Measurements from ENCODE around the gene WDHD1.
"Not testable (repeated sequence)": the region's sequence is repeated elsewhere in the genome, so short reads cannot be mapped to it uniquely, and the experiment has no call there.

Gene WDHD1

DNA sequence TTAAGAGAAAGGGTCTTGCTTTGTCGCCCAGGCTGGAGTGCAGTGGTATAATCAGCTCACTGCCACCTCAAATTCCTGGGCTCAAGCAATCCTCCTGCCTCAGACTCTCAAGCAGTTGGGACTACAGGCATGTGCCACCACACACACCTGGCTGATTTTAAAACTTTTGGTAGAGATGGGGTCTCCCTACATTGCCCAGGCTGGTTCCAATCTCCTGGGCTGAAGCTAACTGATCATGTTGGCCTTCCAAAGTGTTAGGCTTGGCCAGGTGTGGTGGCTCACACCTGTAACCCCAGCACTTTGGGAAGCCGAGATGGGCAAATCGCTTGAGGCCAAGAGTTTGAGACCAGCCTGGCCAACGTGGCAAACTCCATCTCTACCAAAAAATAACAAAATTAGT, 80.4 kb downstream of the WDHD1 start:
- no peak for DNase-seq

DNA sequence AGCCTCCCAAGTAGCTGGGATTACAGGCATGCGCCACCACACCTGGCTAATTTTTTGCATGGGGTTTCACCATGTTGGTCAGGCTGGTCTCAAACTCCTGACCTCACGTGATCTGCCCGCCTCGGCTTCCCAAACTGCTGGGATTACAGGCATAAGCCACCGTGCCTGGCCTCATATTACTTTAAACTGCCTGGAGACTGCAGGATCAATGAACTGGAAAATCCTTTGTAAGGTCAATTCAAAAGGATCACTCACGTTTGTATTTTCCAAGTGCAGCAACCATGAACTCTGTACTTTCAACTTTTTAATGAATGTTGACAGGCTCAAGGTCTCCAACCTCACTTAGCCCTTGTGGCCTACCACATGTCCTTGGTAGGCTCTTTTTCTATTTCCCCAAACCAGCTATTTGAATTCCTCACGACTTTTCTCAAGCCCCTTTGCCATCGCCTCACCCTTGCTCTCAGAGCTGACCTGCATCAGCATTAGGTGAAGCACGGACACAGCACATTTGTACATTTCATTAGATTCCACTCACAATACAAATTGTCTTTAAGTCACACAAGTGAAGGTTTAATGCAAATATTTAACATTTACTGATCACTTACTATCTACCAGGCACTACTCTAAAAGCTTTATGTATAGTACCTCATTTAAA, 82.0 kb downstream of the WDHD1 start:
- DNase-seq, result no peak

DNA sequence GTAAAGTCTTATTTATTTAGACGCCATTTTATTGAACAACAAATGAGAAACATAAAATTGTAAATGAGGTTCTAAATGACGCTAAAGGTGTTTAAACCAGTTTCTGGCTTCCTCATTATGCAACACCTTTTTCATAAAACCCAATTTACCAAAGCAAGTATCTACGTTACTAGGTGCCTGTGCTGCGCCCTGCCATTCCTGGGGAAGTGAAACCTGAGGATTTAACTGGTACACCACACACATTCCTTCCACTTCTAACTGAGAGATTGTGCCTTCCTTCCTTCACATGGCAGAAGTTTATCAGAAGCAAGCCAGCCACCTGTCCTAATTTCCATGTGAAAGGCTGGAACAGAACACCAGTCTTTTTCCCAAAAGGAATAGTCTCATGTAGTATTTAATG, 84.0 kb downstream of the WDHD1 start:
- no peak for DNase-seq

DNA sequence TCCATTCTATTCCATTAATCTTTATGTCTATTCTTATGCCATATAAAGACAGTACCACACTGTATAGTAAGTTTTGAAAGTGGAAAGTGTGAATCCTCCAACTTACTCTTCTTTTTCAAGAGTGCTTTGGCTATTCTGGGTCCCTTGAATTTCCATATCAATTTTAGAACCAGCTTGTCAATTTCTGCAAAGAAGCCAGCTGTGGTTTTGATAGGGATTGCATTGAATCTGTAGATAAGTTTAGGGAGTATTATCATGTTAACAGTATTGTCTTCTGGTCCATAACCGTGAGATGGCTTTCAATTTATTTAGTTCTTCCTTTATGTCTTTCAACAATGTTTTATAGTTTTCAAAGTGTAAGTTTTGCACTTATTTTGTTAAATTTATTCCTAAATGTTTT, 90.1 kb downstream of the WDHD1 start:
- DNase-seq, result no peak

DNA sequence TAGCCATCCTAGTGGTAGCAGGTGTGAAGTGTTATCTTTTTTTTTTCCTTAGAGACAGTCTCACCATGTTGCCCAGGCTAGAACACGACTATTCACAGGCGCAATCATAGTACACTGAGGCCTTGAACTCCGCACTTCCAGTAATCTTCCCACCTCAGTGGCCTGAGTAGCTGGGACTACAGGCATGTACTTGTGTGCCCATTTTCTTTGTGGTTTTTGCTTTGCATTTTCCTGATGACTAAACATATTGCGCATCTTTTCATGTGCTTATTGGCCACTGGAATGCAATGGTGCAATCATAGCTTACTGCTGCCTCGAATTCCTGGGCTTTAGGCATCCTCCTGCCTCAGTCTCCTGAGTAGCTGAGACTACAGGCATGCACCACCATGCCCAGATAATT, 90.9 kb downstream of the WDHD1 start:
- DNase-seq, result no peak

DNA sequence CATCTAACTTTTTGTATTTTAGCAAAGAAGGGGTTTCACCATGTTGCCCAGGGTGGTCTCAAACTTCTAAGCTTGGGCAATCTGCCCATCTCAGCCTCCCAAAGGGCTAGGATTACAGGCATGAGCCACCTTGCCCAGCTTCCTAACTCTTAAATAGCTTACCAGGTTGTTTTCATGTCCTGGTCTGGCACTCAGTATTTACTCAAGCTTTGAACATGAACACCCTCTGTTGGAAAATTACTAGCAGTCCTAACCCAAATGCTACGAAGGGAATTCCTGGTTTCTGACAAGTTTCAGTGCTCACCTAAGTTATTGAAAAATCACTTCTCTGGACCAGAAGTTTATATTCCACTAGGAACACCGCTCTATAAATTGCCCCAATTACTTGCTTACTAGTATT, 91.8 kb downstream of the WDHD1 start:
- DNase-seq, result no peak

DNA sequence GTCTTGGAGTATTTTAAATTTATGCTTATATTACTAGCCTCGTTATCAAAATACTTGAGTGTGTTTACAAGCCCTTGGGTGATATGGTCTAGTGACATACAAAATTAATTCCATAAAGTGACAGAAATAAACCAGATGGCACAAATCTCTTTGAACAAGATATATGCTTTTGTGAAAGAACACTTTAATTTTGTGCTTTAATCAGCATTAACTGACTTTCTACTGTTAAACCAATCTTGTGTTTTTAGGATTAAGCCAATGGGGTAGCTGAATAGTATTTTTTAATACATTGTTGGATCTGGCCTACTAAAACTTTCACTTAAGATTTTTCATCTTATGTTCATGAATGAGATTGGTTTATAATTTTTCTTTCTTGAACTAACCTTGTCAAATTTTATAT, 93.9 kb downstream of the WDHD1 start:
- no peak for DNase-seq

DNA sequence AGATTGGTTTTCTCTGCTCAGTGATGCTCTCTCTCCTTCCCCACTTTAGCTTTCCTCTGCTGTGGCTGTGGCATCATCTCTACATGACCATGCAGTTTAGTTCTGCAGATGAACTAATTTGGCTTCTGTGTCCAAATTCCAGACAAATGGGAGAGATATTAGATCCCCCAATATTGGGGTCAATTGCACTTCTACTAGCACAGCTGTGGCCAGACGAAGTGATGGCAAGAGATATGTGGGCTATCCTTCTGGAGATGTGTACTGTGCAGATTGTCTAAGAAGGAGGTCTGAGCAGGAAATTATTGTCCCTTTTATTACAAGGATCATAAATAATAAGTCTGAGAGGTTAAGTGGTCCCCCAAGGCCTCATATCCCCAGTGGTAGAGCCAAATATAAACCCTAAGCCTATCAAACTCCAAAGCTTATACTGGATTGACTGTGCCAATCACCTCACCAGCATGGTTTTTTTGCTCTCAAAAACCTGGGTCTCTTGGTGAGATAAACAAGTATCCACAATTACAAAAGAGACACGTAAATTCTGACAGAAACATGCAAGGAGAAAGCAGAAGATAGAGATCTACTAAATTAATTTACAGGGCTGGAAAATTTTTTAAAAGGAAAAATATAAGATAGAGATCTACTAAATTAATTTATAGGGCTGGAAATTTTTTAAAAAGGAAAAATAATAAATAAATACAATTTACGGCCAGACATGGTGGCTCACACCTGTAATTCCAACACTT, 95.1 kb downstream of the WDHD1 start:
- DNase-seq, result no peak

DNA sequence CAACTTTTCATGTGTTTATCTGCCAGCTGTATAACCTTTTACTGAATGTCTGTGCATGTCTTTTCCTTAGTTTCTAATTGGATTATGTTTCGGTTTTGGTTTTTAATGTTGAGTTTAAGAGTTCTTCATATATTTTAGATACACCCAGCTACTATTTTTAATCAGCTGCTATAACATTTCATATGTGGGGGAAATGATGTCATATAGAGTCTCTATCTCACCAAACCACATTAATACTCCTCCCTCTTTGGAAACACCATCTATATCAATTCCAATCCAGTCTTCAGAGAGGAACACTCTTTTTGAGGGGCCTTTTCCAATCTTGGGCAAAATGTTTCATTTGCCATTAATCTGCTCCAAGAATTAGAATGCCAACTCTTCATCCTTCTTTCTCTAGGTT, 95.8 kb downstream of the WDHD1 start:
- DNase-seq, result no peak

DNA sequence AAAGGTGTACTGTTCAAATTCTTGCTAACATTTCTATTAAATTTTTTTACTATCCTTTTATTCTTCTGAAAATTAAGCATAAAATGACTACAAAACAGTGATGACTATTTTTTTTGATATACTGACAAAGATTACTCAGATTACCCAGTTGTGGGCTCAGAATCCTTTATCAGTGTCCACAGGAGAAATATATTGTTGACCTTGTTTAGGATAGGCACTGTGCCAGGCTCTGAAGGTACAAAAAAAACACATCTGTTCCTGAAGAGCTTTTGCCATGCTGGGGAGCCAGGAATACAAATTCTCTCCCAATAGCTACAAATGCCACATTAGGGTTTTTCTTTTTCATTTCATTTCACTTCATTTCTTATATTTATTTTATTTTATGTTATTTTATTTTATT, 97.3 kb downstream of the WDHD1 start:
- no peak for DNase-seq

DNA sequence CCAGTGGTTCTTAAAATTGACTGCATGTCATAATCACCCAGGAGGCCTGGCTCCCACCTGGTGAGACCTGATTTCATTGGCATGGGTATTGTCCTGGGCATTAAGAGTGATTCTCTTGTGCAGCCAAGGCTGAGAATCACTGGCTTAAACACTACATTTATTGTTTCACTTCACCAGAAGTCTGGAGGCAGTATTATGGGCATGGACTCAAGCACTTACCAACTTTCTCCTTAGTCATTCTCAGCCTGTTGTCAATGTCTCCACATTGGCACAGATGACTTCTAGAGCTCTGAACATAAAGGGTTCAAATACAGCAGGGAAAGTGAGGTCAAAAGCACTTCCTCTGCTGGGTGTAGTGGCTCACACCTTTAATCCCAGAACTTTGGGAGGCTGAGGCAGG, 98.7 kb downstream of the WDHD1 start:
- no peak for DNase-seq

DNA sequence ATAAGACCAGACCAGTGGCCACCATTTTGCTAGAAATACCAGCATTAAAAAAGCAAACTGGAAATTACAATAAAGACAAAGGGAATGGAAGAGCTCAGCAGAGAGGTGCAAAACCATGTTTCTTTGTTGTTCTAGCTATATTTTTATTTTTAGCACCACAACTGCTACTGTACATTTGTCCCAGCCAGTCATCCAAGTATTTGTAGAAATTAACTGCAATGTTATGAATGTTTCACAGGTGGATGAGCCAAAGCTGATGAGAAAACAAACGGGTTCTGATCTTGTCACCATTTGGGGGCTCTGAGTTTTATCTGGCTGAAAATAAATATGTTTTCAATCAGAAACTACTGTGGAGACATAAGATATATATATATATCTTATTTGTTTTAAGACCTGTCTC, 99.3 kb downstream of the WDHD1 start:
- no peak for DNase-seq

DNA sequence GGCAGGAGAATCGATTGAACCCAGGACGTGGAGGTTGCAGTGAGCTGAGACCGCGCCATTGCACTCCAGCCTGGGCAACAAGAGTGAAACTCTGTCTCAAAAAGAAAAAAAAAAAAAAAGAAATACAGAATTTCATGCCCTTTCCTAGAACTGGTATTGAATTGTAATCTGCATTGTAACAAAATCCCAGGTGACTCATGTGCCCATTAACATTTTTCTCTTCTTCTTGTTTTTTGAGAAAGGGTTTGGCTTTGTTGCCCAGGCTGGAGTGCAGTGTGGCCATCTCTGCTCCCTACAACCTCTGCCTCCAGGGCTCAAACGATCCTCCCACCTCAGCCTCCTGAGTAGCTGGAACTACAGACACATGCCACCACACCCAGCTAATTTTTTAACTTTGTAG, 100.3 kb downstream of the WDHD1 start:
- DNase-seq, result not testable (repeated sequence)

DNA sequence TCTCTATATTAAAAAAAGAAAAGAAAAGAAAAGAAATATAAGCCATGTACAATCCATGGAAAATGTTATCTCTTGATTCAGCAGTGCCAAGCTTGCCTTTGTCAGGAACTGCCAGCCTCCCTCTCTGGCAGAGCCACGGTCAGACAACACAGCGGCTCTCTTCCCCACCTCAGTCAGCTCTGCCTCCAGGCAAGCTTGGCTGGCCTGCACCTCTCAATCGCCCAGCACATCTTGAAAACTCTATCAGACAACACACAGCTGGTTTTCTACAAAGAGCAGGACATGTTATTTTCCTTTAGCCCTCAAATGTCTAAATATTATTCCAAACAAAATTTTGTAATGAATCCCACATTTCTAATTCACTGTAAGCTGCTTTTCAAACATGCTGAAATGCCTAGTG, 104.3 kb downstream of the WDHD1 start:
- no peak for DNase-seq

DNA sequence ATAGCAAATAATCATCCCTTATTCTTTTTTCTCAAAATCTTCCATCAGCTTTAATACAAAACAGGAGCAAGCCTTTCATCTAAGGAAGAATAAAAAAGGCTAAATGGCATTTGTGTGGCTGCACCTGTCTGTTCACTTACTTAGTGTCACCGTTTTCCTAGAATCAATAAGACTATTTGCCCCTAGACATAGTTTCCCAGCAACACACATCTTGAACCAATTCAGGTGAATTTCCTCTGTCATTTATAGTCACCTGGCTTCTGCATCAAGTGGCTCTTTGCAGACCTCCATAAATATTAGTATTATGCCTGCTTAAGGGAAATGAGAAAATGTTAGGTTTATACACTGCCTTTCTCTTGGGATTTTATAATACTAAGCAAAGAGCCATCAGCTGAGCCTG, 106.8 kb downstream of the WDHD1 start:
- no peak for DNase-seq

DNA sequence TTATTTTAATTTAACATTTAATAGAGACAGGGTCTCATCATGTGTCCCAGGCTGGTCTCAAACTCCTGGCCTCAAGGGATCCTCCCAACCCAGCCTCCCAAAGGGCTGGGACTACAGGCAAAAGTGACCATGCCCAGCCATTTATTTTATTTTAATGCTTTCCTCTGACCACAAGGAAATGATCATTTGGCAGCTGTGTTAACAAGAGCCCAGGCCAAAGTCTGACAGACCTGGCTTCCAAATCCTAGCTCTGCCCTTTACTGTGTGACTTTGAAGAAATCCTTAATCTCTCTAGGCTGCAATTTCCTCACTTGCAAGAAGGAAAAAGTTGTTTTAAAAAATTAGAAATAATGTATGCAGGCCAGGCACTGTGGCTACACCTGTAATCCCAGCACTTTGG, 107.6 kb downstream of the WDHD1 start:
- no peak for DNase-seq

DNA sequence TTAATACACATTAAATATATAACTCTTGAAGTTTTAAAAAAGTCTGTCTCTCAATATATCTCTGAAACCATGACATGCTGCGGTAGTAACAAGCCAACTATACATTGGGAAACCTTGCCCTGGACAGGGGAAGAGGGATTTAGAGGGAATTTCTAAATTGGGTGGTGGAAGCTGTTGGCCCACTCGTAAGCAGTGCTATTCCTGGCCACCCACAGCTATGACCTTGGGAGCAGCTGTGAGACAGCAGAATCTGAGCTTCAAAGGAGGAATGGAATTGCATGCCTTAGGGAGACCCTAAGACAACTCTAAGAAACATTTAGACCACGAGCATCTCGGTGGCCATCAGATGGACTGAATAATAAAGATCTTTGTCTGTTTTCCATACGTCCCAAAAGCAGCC, 108.5 kb downstream of the WDHD1 start:
- no peak for DNase-seq

DNA sequence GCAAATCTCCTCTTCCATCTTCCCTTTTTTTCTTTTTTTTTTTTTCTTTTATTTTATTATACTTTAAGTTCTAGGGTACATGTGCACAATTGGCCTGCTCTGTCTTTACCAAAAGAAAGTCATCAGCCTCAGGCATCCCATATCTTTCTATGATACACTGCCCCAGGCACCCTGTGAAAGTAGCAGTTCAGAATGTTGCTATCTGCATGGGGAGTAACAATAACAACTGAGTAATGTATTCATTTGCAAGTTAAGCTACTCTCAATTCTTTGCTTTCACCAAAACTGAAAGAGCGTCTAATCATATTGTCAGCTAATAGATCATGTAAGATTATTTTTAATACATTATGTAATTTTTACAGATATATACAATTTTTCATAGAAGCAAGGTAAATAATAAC, 110.8 kb downstream of the WDHD1 start:
- DNase-seq, result no peak

DNA sequence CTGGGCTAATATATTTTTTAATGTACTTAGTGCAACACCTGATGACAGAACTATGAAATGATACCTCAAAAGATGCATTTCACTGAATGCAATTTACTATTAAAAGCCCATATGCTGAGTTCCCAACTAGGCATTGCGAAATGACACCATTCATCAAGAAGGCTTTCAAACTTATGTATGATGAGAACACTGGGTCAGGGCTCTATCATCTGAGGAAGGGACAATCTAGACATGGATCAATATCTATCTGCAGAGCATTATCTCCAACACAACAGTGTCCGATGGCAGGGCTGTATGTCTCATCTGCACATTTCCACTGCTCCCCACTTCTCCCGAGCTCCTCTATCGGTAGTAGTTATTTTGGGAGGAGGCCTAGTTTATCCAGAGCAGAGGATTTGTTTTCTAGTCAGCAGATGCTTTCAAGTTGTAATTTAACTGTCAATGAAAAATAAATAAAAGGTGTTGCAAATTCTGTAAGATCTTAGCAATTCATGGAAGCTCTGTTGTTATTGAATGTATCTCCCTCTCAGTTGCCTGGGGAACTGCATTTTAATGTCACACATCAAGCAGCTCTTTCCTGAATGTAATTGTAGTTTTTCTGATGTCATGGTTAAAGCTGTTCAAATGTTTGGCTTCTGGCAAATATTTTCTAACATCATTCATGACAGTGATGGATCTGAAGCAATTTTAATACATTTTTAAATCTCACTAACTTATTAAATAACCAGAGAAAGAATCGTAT, 116.9 kb downstream of the WDHD1 start:
- no peak for DNase-seq

DNA sequence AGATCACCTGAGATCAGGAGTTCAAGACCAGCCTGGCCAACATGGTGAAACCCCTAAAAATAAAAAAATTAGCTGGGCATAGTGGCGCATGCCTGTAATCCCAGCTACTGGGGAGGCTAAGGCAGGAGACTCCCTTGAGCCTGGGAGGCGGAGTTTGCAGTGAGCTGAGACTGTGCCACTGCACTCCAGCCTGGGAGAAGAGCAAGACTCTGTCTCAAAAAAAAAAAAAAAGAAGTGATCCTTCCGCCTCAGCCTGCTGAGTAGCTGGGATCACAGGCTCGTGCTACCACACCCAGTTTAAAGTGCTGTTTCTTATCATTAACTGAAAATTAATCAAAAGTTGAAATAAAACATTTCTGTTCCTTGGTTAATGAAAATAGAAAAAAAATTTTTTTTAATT, 117.9 kb downstream of the WDHD1 start:
- not testable (repeated sequence) for DNase-seq

DNA sequence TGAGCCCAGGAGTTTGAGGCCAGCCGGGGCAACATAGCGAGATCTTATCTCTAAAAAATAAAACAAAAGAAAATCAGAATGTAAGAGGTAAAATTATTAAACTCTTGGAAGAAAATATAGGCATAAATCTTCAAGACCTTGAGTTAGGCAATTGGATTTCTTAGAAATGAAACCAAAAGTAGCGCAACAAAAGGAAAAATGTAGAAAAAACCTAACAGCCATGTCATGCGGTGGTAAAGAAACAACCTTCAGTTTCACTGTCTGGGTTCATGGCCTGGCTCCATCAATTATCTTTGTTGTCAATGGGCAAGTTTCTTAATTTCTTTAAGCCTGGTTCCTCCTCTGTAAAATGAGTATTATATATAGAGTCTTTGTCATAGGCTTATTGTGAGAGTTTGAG, 118.7 kb downstream of the WDHD1 start:
- DNase-seq, result no peak

DNA sequence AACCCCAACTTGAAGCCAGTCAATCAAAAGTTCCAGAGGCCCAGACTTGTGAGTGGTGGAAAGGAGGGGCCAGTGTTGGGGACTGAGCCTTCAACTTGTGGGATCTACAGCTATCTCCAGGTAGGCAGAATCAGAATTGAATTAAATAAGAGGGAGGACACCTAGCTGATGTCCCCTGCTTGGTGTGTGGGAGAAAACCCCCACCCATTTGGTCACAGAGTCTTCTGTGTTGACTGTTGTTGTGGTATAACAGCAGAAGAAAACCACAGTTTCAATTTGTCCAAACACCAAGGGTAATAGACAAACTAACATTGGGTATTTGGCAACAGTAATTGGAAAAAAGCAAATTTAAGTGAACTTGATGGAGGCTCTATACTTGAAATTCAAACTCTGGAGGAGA, 120.8 kb downstream of the WDHD1 start:
- no peak for DNase-seq

DNA sequence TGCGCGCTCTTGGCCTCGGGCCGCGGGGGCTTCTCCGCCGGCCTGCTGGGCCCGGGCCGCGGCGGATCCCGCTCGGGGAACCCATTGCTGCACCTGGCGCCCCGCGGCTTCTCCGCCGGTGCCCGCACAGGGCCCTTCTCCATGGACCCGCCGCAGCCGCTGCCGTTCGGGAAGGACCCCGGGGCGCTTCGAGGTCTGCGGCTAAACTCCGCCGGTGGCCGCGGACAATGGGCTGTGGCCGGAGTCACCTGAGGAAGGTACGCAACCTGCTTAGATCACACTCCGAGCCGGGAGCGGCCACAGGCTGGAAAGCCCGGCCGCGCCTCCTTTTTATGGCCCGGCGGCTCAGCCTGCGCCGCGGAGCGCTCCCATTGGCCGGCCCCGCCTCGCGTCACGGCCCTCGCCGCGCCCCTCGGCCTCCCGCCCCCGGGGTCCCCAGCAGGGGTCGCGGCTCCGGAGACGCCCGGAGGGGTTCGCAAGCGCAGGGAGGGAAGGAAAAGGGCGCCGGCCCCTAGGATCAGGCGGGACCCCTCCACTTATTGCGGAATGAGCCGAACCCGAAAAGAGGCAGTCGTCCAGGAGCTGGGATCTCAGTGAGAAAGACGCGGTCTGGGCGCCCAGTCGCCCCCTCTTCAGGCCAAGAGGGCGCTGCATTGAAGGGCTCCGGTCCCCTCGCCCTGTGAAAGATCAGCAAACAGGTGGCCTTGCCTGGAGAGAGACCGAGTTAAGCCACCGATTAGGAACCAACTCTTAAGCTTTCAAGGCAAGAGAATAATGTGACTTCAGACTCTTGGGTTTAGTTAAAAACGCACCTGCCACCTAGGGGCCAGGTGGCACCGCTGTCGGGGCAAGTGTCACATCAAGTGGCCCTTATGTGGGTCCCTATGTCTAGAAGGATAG, 124.1 kb downstream of the WDHD1 start, which contains the start of gene GCH1:
TSS of gene GCH1 (minus strand) at position 306 of the 900 bp plus-strand sequence. CDS start at position 143, 163 bp downstream.
- peak in 1 of 2 experiments; percentile 75 for DNase-seq

Data from NCI-H446 (cell line).